Measurements from ENCODE around the gene PAH. TPM values are rescaled to one million over a fixed set of nuclear protein-coding genes. Genes with fewer than 3 reads are reported as not detected.

The PAH gene
- total and polyA plus RNA-seq, 2 of the 8 experiments (the other 6 are each of a cell fraction or from before 2014, with no cell fraction given) = 3.9 to 9.0 TPM

DNA sequence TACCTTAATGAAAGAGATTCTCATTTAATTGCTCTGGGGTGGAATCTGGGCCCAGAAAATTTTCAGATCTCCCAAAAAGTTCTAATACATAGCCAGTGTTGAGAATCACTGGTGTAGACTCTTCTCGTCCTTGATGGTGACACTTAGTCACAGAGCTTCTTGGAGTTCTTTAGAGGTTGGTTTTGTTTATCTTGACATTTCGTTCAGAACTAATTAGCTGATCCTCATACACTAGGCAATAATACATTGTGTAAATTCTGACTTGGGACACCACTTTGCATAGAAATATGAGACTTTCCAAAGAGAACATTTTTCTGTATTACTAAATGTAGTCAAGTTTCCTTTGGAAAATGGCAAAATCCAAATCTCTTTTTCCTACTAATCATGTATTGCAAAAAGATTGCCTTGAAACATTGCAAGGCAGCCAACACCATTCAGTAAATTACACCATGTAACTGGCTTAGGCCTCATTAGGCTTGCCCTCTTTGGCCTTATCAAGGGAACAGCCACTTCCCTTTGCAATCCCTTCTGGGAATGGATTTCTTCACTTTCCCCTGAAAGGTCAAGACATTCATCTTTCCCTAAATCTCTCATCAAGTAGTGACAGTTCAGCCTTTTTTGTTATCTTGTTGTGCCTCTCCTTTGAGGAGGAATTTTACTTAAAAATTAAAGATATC, 102.2 kb downstream of the PAH start:
- Histone ChIP-seq H3K79me1 (ENCODE audit: low read depth, low read length) (no peaks in the 10 kb centered on the region), H3K4ac (replicated peaks; ENCODE audit: insufficient read length, low read depth, low read length) (no peak overlapping the region), H2BK120ac (replicated peaks; ENCODE audit: low read depth, low read length) (no peak overlapping the region), H3K27me3 (replicated peaks in 1 of 4; ENCODE audit: control insufficient read depth in 3 of 4, extremely low read depth in 1 of 4, insufficient read depth in 3 of 4, low read length in 3 of 4) (no peaks in the 10 kb centered on the region), H2BK20ac (ENCODE audit: low read length) (no peak overlapping the region), H3K27ac (ENCODE audit: low read depth, low read length) (no peak overlapping the region), H3K9ac (replicated peaks in 1 of 4; ENCODE audit: extremely low read depth in 1 of 4, low read depth in 3 of 4, low read length in 3 of 4) (no peak overlapping the region), H4K8ac (ENCODE audit: extremely low read depth, insufficient read depth, low read length) (no peak overlapping the region), H2BK12ac (ENCODE audit: low read depth, low read length) (no peak overlapping the region), H2BK5ac (ENCODE audit: low read depth, low read length) (no peak overlapping the region), H4K91ac (replicated peaks; ENCODE audit: insufficient read length, low read length) (no peak overlapping the region), H3K18ac (ENCODE audit: extremely low read depth, low read length) (no peak overlapping the region), H2BK15ac (ENCODE audit: low read length) (no peak overlapping the region), H4K20me1 (replicated peaks in 1 of 2; ENCODE audit: control insufficient read depth in 1 of 2, insufficient read depth in 2 of 2, low read length in 2 of 2) (peaks cover 0 to 2% of the 10 kb centered on the region in 2 experiments), H3K56ac (replicated peaks; ENCODE audit: insufficient read length, low read depth, low read length) (no peak overlapping the region), H3K14ac (ENCODE audit: insufficient read length) (no peak overlapping the region), H2AK5ac (ENCODE audit: low read depth, low read length) (no peak overlapping the region), H3K4me1 (replicated peaks in 1 of 4; ENCODE audit: control insufficient read depth in 3 of 4, insufficient read depth in 4 of 4, low read length in 3 of 4) (peaks cover 0 to 3% (median 0%) of the 10 kb centered on the region in 4 experiments; a peak in 2 of 7 replicates), H2AFZ (ENCODE audit: low read length) (no peak overlapping the region), H3K23me2 (ENCODE audit: low read depth, low read length) (no peaks in the 10 kb centered on the region), H3K23ac (ENCODE audit: insufficient read length) (no peak overlapping the region), H4K5ac (ENCODE audit: insufficient read length, low read depth, low read length) (no peak overlapping the region), H3K4me2 (ENCODE audit: insufficient read depth in 1 of 2, low read depth in 2 of 2, low read length in 2 of 2) (no peak overlapping the region), H3K4me3 (ENCODE audit: extremely low read depth in 1 of 4, insufficient read depth in 2 of 4, low read depth in 3 of 4, low read length in 4 of 4) (no peak overlapping the region), H3K9me3 (ENCODE audit: insufficient read depth in 2 of 2, low read depth in 1 of 2, low read length in 1 of 2) (no peaks in the 10 kb centered on the region), H3K36me3 (ENCODE audit: control insufficient read depth in 2 of 4, insufficient read depth in 4 of 4, low read length in 3 of 4) (no peaks in the 10 kb centered on the region), H3K79me2 (ENCODE audit: control insufficient read depth in 1 of 2, insufficient read depth in 2 of 2, low read length in 2 of 2) (no peaks in the 10 kb centered on the region)
- TF ChIP-seq RAD21 (IDR thresholded peaks at IDR 0.05 in 1 of 2, conservative IDR thresholded peaks at IDR 0.05 in 1 of 2; ENCODE audit: low read depth in 2 of 2, low read length in 2 of 2) (no peak), SIN3A (conservative IDR thresholded peaks at IDR 0.05 in 1 of 2, IDR thresholded peaks at IDR 0.05 in 1 of 2; ENCODE audit: low read depth in 1 of 2, low read length in 2 of 2) (no peak), CHD2 (IDR thresholded peaks at IDR 0.05; ENCODE audit: low read length) (no peak), SAP30 (IDR thresholded peaks at IDR 0.05; ENCODE audit: insufficient read depth, insufficient replicate concordance, low read length) (no peak), SP1 (IDR thresholded peaks at IDR 0.05; ENCODE audit: low read depth, low read length) (no peak)
- TF ChIP-seq, protein P1, sequence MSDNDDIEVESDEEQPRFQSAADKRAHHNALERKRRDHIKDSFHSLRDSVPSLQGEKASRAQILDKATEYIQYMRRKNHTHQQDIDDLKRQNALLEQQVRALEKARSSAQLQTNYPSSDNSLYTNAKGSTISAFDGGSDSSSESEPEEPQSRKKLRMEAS (IDR thresholded peaks at IDR 0.05) = no peak
- CTCF ChIA-PET (ENCODE audit: partially characterized antibody) = interaction anchor here (0.6 to 1.1 kb wide), 4 partner anchors 16 to 873 kb away, joined by 3 to 4 read pairs (median 3); no protein-coding TSS in a partner anchor
- WGBS, 2 experiments (ENCODE audit: extremely low coverage in 1 of 2, insufficient coverage in 1 of 2, insufficient read length in 1 of 2, insufficient replicate concordance in 2 of 2, low coverage in 1 of 2, low lambda C conversion rate in 2 of 2, missing lambda C conversion rate in 1 of 2) = 85% methylated on average over 2 of the region's 2 CpGs; no CpG with 5 or more reads in 1 of the 2 experiments
- POLR2A ChIA-PET (ENCODE audit: partially characterized antibody) = no interaction called here
- DNase-seq (ENCODE audit: low read depth in 1 of 2, low spot score in 2 of 2) = no peak
- no peak for FAIRE-seq

Measured in H1 (cell line).